Measurements from ENCODE around the gene HS3ST2. TPM values are rescaled to one million over a fixed set of nuclear protein-coding genes. Genes with fewer than 3 reads are reported as not detected.
"Not testable (repeated sequence)": the region's sequence is repeated elsewhere in the genome, so short reads cannot be mapped to it uniquely, and the experiment has no call there.

The HS3ST2 gene
- total RNA-seq, 1 donor from 2014 or later: 4.1 TPM

DNA sequence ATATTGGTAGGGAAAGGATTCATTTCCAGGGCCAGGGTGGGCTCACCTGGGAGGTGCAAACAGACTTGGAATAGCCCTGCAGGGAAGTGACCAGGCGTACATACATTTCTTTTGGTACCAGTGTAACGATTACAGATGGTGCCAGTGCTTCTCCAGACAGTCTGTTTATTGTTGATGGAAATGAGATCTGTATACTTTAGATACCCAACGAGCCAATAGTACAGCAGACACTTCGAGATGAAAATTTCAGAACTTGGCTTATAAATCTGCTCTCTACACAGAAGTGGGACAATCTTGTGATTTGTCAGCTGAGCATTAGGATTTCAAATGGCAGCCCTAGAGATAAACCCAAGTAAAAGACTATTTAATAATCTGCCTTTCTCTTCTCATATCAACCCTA is 57.9 kb downstream of the HS3ST2 start:
- FAIRE-seq (no peak), DNase-seq (ENCODE audit: low spot score in 2 of 2) (no peak)

DNA sequence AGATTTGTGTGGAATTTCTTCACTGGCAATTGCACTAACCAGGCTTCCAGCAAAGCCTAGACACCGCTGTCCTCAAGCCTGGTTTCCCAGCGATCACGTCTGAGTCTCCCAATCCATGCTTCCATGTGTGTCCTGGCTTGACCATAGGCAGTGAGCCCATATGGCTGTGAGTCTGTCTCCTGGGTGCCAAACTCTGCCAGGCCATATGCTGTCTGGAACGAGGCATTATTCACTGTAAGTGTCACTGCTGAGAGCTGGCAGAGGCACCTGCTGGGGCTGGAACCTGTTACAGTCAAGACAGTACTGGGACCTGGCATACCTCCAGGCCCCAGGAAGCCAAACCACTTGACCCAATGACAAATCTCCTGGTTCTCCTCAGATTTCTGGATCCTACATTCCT is 60.4 kb downstream of the HS3ST2 start:
- FAIRE-seq (no peak), DNase-seq (ENCODE audit: low spot score in 2 of 2) (no peak)

DNA sequence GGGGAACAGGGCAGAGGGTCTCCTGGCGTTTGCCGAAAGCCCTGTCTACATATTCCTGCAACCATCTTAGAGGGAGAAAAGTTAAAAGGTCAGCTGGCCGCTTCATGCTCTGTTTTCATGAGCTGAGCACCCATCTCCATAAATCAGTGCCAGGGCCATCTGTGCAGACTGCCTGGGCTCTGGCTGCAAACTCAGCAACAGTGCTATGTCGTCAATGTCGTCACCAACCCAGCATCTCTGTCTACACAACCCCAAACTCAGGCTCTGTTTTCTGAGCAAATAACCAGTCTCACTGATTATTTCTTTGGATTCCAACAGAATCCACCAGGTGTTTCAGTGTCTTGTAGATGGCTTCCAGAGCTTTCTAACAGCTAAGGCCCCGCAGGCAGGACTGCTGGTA is 65.0 kb downstream of the HS3ST2 start:
- FAIRE-seq (no peak), DNase-seq (ENCODE audit: low spot score in 2 of 2) (no peak)

DNA sequence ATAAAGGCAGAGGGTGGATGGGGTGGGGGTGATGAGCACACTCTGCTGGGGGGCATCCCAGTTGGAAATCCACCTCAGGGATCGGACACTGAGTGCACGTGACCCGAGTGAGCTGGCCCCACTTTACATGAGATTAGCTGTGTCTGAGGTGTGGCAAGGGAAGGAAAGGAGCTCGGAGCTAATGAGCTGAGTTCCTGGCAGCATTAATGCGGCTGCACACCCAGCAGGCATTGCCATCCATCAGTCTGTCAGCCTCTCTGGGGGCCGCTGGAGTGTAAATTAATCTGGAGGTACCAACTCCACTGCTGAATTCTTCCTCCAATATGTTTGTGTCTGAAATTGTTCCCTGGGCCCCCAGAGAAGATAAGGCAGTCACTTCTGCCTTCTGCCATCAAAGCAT is 65.5 kb downstream of the HS3ST2 start:
- FAIRE-seq (no peak), DNase-seq (ENCODE audit: low spot score in 2 of 2) (no peak)

DNA sequence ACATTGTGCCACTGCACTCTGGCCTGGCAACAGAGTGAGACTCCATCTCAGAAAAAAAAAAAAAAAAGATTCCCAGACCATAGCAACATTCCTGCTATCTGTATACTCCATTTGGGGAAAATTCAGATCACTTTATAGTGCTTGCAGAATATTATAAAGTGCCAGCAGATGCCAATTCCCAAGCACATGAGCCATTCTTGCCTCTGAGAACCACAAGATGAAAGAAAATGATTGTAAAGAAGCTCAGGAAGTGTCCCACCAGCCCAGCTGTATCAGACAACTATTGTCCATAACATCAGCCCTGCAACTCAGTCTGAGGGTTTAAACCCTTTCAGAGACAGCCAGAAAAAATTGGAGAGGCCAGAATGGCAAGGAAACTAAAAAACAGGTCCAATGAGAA is 69.0 kb downstream of the HS3ST2 start:
- FAIRE-seq: no peak
- no peak for DNase-seq (ENCODE audit: low spot score in 2 of 2)

DNA sequence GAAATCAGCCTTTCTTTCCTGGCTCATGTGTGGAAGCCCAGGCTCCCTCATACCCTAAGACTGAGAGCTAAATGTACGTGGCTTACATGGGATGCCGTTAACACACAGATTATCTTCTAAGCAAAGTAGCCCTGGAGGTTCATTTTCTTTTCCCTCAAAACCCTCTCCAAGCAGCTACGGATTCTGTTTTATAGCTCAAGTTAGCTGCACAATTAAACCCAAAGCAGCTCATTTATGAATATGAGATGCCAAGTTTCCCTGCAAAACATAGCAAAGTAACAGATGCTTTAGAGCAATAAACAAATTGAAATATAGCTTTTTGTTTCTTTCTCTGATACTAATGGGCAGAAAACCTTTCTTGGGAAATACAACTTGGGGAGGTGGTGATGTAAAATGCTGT is 72.0 kb downstream of the HS3ST2 start:
- FAIRE-seq (no peak), DNase-seq (ENCODE audit: low spot score in 2 of 2) (no peak)

DNA sequence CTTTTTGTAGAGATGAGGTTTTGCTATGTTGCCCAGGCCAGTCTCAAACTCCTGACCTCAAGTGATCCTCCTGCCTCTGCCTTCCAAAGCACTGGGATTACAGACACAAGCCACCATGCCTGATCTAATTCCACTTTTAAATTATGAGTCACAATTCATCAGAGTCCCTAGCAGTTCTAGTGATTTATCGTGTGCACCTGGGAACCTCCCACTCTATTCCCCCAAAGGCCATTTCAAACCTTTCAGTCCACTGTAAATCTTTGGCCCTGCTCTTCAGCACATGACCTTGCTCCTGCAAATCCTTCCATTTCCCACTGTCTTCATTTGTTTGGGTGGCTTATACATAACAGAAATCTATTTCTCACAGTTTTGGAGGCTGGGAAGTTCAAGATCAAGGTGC is 73.0 kb downstream of the HS3ST2 start:
- DNase-seq (ENCODE audit: low spot score in 2 of 2) (no peak), FAIRE-seq (no peak)

DNA sequence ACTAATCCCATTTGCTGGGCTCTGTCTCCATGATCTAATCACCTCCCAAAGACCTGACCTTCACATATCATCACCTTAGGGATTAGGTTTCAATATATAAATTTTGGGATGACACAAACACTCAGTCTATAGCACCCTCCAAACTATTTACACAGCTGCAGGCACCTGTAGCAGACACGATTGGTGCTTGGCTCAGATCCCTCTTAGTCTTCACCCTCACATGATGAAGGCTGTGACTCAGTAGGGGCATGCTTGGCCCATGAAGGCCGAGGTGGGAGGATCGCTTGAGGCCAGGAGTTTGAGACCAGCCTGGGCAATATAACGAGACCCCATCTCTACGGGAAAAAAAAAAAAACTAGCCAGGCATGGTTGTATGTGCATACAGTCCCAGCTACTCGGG is 73.5 kb downstream of the HS3ST2 start:
- no peak for DNase-seq (ENCODE audit: low spot score in 2 of 2)
- no peak for FAIRE-seq

DNA sequence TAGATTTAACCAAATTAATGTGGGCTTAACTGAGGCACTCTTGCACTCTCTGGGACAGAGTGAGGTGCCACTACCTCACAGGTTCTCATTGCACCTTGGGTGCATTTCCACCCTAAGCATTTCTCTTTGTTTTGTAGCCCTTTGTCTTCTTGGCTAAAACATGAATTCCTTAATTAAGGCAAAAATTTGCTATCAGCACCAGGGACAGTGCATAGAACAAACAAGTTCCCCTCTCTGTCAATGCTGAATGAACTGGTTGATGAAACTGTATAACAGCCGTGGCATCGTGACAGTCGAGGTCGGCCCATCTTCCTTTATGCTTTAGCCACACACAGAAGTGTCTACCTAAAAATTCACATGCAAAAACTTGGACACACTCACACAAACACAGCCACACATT is 74.8 kb downstream of the HS3ST2 start:
- DNase-seq (ENCODE audit: low spot score in 2 of 2) (no peak), FAIRE-seq (no peak)

DNA sequence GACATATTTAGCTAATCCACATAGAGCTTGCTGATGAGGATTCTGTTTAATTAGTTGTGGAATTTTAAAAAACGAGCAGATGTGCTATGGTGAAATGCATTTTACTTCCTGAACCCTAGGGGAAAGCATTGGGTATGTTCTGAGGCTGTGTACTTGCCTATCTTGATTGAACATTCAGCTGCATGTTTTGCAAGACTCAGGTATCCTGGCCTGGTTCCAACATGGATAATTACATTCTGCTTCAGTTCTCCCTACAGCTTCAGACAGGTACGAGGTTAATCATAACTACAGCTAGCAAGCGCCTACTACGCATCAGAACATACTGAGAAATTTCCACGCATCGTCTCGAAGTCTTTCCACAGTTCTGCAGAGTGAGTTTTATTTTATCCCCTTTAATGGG is 77.0 kb downstream of the HS3ST2 start:
- DNase-seq (ENCODE audit: low spot score in 2 of 2) (no peak), FAIRE-seq (no peak)

DNA sequence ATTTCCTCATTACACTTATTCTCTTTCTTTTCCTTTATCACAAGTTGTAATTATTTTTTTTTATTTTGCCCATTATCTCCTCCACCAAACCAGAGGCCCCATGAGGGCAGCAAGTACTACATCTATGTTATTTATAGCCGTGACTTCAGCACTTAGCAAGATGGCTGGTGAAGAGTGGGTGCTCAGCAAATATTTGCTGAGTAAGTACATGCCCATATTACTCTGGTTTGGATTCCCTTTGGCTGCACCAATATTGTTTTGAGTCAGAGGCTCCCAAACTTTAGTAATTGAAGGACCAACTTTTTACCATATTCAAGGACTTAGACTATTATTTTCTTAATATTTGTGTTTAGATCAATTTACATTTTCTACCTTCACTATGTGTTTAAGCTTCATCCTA is 83.2 kb downstream of the HS3ST2 start:
- DNase-seq (ENCODE audit: low spot score in 2 of 2) (no peak), FAIRE-seq (no peak)

DNA sequence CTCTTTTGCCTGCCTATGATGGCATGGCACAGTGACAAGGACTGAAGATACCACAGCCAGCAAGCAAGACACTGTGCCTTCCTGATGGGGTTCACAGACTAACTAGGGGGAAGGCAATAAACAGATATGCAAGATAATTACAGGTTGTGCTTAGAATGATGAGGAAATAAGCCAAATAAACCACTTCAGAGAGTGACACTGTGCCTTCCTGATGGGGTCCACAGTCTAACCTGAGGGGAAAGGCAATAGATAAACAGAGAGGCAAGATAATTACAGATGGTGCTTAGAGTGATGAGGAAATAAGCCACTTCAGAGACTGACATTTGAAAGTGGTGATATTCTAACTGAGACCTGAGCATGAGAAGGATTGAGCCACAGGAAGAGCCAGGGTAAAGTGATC is 84.2 kb downstream of the HS3ST2 start:
- FAIRE-seq (no peak), DNase-seq (ENCODE audit: low spot score in 2 of 2) (no peak)

DNA sequence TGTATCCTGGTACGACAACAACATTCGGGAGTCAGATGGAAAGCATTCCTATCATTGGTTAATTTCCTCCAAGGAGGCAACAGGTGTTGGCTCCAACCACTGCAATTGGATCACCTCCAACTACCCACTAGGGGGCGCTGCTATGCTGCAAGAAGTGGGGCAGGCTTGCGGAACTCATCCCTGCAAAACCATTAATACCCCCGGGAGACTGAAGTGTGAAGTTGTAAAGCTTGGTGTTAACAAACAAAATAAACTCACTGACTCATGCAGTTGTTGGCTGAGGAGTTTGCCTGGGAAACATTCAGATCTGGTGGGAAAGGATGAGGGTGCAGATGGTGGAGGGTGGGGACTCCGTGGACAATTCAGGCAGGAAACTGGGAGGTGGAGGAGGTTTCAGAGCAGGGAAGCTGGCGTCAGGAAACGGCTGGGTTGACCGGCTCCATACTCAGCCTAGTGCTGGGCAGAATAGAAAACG is 84.9 kb downstream of the HS3ST2 start:
- DNase-seq (ENCODE audit: low spot score in 2 of 2) (peak; percentile 10 to 45), FAIRE-seq (no peak)

DNA sequence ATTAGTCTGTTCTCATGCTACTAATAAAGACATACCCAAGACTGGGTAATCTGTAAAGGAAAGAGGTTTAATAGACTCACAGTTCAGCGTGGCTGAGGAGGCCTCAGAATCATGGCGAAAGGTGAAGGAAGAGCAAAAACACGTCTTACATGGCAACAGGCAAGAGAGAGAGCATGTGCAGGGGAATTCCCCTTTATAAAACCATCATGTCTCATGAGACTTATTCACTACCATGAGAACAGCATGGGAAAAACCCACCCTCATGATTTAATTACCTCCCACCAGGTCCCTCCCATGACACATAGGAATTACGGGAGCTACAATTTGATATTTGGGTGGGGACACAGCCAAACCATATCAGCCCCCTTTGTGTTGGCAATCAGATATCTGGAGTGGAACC is 85.6 kb downstream of the HS3ST2 start:
- not testable (repeated sequence) for FAIRE-seq; DNase-seq (ENCODE audit: low spot score in 2 of 2)

DNA sequence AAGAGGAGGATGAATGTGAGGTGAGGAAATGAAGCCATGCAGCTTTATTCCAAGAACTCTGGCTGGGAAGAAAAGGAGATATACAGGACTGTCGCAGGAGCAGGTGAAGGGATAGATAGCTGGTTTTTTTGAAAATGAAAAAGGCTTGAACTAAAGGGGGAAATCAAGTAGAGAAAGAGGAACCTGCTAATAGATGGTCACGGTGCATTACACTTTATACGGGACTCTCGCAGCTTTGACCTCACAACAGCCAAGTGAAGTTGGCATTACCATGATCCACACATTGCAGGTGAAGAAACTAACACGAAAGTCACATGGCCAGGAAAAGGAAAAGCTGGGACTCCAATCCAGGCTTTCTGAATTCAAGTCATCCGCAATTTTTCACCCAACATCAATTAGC is 86.9 kb downstream of the HS3ST2 start:
- DNase-seq (ENCODE audit: low spot score in 2 of 2) (no peak), FAIRE-seq (no peak)

DNA sequence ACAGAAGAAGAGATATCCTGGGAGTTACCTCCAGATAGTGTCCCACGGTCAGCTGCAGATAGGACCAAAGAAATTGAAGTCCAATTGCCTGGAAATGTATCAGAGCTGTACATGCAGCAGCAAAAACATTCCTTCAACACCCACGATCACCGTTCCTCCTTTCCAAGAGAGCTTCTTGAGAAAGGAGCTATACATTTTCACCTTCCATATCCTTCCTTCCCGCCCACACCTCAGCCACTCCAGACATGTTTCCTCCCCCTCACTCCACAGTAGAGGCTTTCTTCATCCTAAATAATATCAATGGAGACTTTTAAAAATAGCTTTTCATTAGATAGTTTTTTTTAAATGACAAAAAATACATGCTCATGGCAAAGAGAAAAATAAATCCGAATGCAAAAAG is 87.6 kb downstream of the HS3ST2 start:
- no peak for FAIRE-seq
- DNase-seq (ENCODE audit: low spot score in 2 of 2): no peak

DNA sequence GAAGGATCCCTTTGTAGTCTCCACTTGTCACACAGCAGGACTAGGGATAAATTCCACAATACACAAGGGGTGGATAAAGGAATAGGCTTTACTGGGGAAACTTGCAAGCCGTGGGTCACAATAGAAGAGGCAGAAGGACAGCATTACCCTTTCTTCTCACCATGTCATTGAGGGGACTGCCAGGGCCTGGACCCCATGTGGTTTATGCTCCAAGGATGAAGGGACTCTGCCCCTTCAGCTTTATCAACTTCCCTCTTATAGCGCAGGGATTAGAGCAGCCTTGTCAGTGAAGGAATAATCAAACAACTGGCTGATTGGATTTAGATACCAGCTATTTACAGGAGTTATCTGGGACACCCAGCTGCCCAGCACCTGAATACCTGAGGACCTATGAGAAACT is 89.8 kb downstream of the HS3ST2 start:
- DNase-seq (ENCODE audit: low spot score in 2 of 2) (no peak), FAIRE-seq (no peak)

DNA sequence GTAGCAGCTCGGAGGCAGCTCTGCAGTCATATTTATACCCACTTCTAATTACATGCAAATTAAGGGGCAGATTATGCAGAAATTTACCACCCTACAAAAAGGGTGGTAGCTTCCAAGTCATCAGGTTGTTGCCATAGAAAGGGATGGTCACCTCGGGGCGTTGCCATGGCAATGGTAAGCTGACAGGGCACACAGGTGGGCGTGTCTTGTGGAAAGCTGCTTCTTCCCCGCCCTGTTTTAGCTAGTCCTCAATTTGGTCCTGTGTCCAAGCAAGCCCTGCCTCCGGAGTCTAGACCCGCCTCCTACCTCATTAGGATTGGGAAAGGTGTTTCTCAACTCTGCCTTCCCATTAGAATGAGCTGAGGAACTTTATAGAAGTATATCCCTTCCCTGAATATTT is 98.7 kb downstream of the HS3ST2 start:
- no peak for FAIRE-seq
- DNase-seq (ENCODE audit: low spot score in 2 of 2): no peak

DNA sequence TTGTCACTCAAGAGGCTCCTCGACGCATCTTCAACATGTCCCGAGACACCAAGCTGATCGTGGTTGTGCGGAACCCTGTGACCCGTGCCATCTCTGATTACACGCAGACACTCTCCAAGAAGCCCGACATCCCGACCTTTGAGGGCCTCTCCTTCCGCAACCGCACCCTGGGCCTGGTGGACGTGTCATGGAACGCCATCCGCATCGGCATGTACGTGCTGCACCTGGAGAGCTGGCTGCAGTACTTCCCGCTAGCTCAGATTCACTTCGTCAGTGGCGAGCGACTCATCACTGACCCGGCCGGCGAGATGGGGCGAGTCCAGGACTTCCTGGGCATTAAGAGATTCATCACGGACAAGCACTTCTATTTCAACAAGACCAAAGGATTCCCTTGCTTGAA is 101.0 kb downstream of the HS3ST2 start:
- FAIRE-seq: no peak

DNA sequence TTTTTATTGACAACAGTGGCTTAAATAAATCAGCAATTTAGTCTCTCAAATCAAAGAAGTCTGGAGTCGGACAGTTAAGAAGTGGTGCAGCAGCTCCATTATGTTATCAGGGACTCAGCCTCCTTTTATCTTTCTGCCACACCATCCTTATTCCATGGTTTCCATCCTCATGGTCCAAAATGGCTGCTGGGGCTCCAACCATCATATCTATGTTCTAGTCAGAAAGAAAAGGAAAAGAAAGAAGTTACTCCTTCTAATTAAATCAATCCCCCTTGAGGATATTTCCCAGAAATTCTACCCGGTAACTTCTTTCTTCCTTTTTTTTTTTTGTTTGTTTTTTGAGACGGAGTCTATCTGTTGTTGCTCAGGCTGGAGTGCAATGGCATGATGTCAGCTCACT is 109.5 kb downstream of the HS3ST2 start:
- FAIRE-seq: no peak
- no peak for DNase-seq (ENCODE audit: low spot score in 2 of 2)

More for the DNA sequence above, 101.0 kb downstream of the HS3ST2 start:
- no peak for DNase-seq (ENCODE audit: low spot score in 2 of 2)

DNA sequence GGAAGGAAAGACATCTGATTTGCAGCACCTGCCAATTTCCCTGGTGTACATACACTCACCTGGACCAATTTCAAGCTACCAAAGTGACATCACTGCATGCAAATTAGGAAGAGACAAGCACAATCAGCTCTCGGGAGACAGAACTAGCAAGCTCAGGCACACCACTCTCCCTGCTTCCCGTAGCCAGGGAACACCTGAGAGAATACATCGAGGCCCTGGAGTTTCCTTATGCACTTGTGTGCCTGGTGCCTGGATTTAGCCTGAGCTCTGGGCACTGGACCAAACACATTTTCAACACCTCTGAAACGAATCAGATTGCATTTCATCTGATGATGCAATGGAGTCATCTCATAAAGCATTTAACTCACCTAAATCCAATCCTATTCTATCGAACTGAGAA is 110.5 kb downstream of the HS3ST2 start:
- DNase-seq (ENCODE audit: low spot score in 2 of 2): no peak

DNA sequence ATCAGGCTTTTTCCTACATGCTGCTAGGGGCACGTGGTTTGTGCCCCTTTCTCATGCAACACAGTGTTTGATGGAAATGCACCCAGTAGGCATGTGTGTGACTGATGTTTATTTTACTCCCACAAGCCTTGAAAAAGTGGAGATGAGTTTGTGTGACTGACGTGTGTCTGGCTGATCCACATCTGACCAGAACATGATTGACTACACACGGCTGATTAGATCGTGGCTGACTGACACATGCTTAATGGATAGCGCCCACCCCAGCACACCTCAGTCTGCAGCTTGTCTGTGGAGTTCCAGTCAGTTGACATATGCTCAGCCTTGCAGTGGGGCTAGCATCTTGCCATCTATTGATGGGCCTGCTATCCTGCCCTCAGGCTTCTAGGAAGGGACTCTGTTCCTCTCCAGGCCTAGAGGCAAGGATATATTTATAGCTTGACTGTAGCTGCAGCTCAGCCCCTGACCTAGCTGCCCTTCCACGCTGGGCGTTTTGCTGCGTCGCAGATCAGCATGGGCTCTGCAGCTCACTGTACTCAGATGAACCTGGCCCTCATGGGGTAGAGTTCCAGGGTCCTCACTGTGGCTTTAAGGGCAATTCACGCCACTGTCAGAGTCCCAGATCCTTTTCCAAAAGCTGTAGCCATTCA is 112.3 kb downstream of the HS3ST2 start:
- DNase-seq (ENCODE audit: low spot score in 2 of 2) (no peak), FAIRE-seq (no peak)

More for the DNA sequence above, 110.5 kb downstream of the HS3ST2 start:
- no peak for FAIRE-seq

DNA sequence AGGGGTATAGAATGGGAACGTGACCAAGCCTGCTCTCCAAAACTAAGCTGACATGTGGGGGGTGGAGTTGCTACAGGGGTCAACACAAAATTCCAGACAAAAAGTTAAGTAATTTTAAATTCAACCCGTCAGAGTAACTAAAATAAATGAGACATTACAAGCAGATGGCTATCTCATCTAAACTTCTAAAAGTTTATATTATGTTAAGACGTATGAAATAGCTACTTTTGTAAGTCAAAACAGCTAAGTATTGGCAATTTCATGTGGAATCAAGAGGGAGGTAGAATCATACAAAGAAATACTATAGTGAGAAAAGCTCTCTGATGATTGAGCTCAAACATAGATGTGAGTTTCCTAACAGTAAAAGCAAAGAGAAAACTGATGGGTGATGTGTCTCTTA is 113.3 kb downstream of the HS3ST2 start:
- FAIRE-seq: no peak

More for the DNA sequence above, 113.3 kb downstream of the HS3ST2 start:
- DNase-seq (ENCODE audit: low spot score in 2 of 2): no peak
